Posterior cingulate gyrus (tissue), 11 donors: Measurements from ENCODE around the gene TRAF3IP3.

Experiments used
- DNase-seq, 10 donors: peaks; one replicate each; pipeline versions ENCODE4 v3.0.0 to v3.0.0-alpha.2; 2020 to 2021; ENCODE audit warnings: mixed read lengths in 3 of 10
- intact Hi-C: fragments of 100-400 bp; cut with DNase I; formaldehyde crosslinking; loops from one replicate; pipeline ENCODE4 v1.15.1; 2023

The TRAF3IP3 gene, protein sequence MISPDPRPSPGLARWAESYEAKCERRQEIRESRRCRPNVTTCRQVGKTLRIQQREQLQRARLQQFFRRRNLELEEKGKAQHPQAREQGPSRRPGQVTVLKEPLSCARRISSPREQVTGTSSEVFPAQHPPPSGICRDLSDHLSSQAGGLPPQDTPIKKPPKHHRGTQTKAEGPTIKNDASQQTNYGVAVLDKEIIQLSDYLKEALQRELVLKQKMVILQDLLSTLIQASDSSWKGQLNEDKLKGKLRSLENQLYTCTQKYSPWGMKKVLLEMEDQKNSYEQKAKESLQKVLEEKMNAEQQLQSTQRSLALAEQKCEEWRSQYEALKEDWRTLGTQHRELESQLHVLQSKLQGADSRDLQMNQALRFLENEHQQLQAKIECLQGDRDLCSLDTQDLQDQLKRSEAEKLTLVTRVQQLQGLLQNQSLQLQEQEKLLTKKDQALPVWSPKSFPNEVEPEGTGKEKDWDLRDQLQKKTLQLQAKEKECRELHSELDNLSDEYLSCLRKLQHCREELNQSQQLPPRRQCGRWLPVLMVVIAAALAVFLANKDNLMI

DNA sequence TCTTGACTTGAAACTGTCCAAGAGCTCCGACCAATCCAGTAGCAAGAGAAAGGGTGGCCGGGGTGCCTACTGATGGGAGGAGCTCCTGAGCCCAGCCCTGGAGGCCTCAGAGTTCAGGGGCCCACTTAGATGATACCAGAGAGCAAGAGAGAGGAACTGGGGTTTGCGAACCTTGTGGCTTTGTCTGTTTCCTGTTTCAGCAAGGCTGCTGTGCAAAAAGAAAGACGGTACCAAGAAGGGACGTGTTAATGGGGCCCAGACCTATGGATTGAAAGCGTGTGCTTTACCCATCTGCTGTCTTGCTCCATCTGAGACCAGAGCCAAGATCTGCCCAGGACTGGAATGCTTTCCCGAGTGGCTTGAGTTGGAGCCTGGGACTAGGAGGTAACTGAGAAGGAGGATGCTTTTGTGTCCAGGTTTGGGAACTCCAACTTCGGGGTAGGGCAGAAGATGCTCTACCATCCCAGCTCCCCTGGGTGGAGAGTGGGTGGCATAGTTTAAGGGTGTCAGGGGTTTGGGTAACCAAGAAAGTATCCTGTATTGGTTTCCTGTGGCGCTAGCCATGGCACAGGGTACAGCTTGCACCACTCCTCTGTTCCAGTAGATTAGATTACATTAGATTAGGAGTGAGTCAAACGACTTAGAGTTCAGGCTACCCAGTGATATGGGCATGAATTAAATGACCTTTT lies at the start of gene TRAF3IP3:
Gene TRAF3IP3, plus strand, starts transcription at position 128 of the 689 bp plus-strand sequence. CDS start 3,987 bp downstream, outside the sequence.
- intact Hi-C loops = no loop called here
- peak in 2 of 10 donors; percentile 7 to 86 for DNase-seq

DNA sequence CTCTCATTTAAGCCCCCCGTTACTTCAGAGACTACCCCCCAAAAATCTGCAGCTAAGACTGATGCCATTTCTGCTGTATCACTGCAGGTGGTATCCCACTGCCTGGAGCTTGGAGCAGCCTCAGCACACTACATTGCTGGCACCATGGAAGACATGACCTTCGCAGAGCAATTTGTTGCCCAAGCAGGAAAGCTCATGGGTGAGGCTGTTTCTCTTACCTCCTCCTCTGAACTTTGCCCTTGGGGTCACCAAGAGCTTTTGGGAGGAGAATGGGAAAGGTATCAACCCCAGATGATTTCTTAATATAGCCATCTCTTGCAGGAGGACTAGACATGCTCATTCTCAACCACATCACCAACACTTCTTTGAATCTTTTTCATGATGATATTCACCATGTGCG lies 49.2 kb upstream of the TRAF3IP3 start:
- DNase-seq = no peak
- intact Hi-C loops = no loop called here

DNA sequence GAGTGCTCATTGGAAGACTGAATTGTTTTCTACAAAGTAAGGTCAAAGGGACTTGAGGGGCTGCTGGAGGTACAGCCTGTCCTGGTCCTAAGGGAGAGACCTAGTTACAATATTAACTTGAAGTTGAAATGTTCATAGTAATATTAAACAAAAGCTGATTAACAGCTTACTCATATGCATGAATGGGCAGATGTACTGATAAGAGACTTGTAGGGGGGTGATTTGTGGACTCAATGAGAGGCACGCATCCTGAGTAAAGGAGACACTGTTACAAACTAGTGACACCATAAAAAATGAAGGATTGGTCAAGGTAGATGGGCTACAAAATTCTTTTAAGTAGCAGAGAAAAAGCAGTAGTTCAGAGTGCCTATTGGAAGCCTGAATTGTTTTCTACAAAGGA lies 48.5 kb upstream of the TRAF3IP3 start:
- no peak for DNase-seq
- intact Hi-C loops = no loop called here

DNA sequence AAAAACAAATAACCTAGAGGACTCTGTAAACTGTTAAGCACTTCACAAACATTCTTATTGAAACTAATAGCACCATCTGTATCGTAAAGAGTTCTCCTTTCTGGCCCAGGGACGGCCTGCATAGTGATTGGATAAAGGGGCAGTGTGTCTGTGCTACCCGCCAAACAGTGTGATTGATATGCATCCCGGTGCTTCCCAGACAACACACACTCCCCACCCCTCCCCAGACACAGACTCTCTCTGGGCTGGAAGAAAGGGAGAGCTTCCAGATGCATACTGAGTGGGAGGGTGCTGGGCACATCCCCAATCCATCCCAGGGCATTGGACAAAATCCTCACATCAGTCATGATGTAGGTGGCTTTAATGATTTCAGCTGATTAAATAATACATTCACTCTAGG lies 47.6 kb upstream of the TRAF3IP3 start:
- peak in 4 of 10 donors; percentile 10 to 84 (median 20) for DNase-seq
- intact Hi-C loops = no loop called here

DNA sequence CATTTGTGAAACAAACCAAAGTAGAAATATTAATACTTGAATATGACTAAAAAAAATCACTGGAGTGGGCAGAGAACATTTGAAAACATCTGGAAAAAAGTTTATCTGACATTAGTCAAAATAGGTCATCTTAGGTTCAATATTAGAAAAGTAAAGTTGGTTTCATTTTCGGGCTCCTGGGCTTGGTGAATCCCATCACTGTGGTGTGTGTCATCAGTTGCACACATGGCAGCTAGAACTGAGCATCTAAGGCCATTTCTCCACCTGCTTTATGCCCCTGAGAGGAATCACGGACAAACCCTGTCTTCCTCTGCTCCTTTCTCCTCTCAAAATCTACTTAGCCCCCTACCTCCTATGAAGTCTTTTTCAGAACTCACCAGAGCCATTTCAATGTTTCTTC lies 45.8 kb upstream of the TRAF3IP3 start:
- intact Hi-C loops = no loop called here

DNA sequence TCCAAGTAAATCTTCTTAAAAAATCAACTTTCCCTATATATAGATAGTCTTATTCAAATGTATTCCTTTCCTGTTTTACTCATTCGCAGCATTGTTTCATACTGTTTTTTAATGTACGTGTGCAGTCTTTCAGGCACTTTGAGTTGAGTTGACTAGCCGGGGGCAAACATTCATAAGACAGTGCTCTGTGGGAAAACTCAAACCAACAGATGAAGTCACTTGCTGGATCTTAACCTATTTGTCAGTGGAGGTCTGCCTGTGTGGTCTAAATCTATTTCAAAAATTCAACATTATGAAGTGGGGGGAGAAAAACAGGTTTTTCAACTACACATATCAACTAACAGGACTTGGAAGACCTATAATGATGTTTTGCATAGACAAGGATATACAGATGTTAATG lies 45.0 kb upstream of the TRAF3IP3 start:
- intact Hi-C loops = no loop called here
- DNase-seq = no peak

More for the DNA sequence above, 45.8 kb upstream of the TRAF3IP3 start:
- DNase-seq = no peak

DNA sequence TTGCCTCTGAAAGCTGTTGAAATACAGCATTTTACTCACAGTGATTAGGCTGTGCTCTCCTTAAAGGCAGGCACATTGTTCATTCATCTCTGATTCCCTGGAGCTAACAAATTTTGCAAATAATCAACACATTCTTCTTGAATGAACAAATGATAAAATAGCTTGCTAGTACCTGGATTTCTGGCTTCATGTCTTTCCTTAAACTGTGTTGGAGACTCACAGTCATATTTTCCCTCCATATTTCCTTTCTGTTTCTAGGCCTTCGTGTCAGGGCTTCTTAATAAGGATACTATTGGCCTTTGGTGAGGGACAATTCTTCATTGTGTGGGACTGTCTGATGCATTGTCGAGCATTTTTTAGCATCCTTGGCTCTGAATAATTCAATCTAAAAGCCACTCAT lies 41.5 kb upstream of the TRAF3IP3 start:
- intact Hi-C loops = no loop called here
- no peak for DNase-seq

DNA sequence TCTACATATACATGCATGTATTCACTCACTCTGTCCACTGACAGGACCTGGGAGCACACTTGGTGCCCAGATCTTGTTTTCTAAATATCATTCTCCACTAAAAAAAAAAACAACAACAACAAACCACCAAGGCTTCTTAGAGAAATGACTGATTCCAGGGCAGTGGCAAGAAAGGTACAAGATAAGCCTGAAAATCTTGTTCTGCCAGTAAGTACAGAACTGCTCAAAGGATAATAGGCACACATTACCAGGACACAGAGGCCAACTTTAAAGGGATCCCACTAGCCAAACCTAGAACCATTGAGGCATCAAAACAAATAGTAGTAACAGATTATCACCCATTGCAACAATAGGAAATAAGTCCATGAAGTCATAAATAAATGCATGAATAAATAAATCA lies 40.5 kb upstream of the TRAF3IP3 start:
- intact Hi-C loops = no loop called here

DNA sequence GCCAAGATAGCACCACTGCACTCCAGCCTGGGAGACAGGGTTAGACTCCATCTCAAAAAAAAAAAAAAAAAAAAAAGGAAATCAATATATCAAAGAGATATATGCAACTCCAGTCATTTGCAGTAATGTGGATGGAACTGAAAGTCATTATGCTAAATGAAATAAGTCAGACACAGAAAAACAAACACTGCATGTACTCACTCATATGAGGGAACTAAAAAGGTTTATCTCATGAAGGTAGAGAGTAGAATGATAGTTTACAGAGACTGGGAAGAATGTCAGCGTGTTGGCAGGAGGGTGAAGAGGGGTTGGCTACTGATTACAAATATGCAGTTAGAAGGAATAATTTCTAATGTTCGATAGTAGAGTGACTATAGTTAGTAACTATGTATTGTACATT lies 38.0 kb upstream of the TRAF3IP3 start:
- intact Hi-C loops = no loop called here
- DNase-seq = no peak

More for the DNA sequence above, 40.5 kb upstream of the TRAF3IP3 start:
- no peak for DNase-seq

DNA sequence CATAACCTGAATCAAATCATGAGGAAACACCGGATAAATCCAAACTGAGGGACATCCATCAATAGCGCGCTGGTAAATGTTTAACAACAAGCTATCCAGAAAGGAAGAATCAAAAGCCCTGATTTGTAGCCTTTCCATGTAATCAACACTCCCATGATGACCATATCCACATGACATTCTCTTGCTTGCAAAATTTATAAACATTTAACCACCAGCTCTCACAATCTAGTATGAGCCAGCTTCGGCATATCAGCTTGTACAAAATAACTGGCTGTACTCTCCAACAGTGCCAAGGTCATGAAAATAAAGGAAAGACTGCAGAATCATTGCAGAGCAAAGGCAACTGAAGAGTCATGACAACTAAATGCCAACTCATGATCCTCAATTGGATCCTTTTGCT lies 35.5 kb upstream of the TRAF3IP3 start:
- intact Hi-C loops = no loop called here

DNA sequence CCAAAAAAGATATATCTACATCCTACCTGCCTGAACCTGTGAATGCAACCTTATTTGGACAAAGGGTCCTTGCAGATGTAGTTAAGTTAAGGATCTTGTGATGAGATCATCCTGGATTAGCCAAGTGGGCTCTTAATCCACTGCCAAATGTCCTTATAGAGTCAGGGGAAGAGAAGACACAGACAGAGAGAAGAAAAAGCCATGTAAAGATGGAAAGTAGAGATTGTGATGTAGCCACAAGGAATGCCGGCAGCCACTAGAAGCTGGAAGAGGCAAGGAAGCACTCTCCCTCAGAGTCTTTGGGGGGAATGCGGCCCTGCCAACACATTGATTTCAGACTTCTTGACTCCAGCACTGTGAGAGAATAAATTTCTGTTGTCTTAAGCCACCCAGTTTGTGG lies 35.0 kb upstream of the TRAF3IP3 start:
- no peak for DNase-seq
- intact Hi-C loops = no loop called here

More for the DNA sequence above, 35.5 kb upstream of the TRAF3IP3 start:
- DNase-seq = no peak

DNA sequence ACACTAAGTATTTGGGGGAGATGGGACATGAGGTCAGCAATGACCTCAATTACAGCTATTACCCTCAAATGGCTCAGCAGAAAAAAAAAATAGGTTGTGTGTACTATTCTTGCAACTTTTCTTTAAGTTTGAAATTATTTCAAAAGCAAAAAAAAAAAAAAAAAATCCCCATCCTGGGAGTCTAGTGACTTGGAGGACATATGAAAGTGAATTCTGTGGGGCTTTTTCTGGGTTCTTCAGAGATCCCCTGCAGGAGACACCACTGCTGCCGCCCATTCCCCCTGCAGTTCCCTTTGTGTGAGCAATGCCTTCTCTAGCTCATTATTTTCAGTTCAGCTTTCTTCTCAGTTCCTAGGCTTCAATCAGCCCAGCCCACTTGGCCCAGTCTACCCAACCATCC lies 34.5 kb upstream of the TRAF3IP3 start:
- DNase-seq = no peak
- intact Hi-C loops = no loop called here

DNA sequence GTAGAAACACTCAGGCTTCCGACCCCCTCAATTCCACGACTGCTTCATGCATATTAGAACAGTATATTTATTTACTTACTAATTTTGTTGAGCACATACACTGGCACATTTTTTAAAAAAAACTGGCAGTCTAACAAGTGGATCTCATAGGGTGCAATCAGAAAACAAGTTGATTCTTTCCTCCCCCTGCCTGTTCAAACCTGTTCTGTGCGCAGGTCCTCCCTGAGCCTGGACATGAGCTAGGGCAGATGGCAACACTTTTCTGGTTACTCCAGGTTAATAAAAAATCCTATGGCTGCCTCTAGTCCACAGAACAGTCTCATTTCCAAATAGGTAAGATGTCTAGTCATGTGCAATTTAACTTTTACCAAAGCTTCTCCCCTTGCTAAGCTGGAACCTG lies 32.6 kb upstream of the TRAF3IP3 start:
- intact Hi-C loops = no loop called here
- no peak for DNase-seq

DNA sequence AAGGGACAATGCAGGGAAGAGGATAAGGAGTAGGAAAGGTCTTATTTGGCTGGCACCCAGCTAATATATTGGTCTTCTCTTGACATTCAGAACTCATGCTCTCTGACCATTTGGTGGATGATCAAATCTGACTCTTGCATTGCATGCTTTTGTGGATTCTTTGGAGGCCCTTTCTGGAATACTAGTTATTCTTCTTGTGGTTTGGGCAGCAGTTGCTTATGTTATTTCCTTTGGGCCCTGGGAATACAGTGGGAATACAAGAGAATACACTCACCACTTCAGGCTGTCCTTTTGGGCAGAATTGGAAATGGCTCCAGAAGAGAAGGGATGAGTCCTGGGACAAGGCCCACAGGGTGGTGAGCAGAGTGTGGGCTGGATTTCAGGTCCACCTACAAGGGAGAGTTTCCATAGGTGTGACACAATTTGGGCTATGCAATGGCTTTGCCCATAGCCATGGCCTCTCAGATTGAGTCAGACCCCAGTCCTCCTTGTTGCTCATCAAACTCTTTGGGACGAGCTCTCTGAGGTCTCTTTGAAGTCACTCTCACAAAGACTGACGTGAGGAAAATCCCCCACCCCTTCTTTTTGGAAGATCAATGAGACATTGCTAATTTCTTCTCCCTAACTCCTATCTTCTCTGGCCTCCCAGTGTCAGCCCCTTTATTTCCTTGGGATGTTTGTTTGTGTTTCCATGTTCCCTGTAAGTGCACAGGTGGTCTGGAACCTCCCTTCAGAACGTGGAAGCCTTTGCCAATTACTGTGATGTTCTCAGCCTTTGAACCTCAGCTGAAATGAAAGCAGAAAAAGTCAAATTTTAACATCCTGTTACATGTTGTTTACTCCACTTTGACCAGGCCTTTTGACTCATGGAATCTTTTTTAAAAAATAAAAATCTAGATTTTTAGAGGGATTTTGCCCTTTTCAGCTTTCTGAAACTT lies 31.8 kb upstream of the TRAF3IP3 start:
- intact Hi-C loops = no loop called here
- DNase-seq = no peak

DNA sequence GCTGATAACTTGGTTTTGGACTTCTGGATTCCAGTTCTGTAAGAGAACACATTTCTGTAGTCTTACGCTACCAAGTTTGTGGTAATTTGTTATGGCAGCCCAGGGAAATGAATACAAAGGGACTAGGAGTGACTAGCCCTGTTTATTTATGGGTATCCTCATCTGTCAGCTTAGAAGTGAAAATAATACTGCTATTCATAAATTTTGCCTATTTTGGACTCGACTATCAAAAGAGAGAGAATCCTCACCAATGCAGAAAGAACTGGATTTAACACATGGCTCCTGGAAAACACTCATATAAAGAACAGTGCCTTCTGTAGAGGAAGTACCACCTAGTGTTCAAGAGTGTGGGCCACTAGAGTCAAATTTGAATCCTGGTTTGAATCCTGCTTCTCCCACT lies 28.6 kb upstream of the TRAF3IP3 start:
- intact Hi-C loops = no loop called here

DNA sequence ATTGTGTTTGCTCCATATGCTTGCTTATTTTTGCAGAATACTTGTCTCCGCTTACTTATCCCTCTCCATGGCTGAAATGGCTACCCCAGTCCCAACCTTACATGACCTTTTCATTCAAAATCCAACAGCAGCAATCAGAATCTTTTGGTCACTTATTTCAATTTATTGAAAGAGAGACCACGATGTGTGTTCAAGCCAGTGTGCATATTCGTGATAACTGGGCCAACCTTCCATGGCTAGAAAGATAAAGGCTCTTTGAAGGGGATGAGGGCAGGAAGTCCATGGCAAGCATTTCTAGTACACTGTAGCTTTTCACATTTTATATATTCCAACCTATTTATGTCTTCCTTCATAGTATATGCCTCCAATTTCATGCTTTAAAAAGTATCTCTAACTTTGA lies 28.1 kb upstream of the TRAF3IP3 start:
- DNase-seq = no peak
- intact Hi-C loops = no loop called here

More for the DNA sequence above, 28.6 kb upstream of the TRAF3IP3 start:
- no peak for DNase-seq

DNA sequence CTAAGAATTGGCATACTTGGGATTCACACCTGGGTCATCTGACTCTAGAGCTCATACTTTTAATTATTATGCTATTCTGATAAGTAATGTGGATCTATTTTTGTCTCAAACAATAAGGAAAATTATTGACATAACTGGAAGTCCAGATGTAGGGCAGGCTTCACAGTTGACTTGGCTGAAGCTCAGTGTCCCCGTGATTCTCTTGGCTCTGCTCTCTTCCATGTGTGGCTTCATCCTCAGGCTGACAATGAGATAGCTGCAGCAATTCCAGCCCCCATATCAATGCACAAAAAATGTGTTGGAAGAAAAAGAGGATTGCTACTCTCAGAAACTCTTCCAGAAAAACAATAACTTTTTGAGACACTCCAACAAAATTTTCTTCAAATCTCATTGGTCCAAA lies 27.4 kb upstream of the TRAF3IP3 start:
- peak in 7 of 10 donors; percentile 20 to 91 (median 52) for DNase-seq
- intact Hi-C loops = no loop called here

DNA sequence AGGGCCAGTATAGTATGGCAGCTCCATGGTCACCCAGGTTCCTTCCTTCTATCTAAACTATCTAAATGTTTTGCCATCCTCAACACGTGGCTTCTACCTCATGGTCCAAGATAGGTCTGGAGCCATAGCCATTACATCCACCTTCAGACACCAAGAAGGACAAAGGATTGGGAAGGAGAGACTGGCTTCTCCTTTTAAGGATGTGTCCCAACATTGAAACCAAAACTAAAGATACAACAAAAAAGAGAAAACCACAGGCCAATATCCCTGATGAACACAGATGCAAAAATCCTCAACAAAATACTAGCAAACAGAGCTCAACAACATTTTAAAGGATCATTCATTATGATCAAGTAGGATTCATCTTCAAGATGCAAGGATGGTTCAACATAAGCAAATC lies 26.4 kb upstream of the TRAF3IP3 start:
- intact Hi-C loops = no loop called here
- DNase-seq = no peak

DNA sequence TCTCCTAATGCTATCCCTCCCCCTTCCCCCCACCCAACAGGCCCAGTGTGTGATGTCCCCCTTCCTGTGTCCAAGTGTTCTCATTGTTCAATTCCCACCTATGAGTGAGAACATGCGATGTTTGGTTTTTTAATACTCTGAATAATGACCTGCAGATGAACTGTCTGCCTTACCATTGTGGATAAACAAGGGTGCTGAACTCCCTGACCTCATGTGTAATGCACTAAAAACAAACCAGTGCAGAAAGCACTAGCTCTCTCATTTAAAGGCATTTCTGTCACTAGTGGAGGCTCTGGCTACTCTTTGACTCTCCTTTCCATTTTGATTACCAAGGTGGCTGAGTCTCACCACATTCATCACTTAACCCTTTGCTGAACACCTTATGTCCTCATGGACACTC lies 23.1 kb upstream of the TRAF3IP3 start:
- DNase-seq = no peak
- intact Hi-C loops = no loop called here

DNA sequence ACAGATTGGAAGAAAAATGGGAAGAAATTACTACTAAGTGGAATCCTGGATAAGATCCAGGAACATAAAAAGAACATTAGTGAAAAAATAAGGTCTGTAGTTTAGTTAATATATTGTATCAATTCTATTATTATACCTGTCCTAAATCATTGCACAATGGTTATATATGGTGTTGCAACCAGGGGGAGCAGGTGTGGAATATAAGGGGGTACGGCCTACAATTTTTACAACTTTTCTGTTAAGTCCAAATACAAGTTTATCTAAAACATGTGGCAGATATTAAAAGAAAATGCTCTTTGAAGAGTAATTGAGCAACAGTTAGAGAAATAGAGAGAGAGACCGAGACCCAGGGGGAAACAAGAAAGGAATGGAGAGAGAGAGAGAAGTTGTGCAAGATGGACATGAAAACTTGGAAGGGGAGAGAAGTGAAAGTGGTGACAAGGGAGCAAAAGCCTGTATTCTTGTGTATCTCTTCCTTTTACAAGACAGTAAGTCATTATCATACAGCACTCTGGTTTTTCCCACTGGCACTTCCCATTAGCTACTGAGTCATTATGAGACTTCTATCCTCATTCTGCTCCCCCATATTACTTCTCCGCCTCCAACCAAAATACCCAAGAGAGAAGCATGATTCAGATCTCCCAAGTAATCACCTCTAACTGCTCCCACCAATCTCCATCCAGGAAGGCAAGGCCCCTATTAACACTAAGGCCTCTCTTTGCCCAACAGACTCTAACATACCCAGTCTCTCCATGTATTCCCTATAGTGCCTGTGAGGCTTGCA lies 22.3 kb upstream of the TRAF3IP3 start:
- DNase-seq = no peak
- intact Hi-C loops = no loop called here
